Effector CD4-positive, alpha-beta T cell (primary cell): ENCODE results near the gene ANKLE1.
A peak's percentile ranks its signal among the peaks of the same experiment; 100 is the strongest.
"Not testable (repeated sequence)": the region's sequence is repeated elsewhere in the genome, so short reads cannot be mapped to it uniquely, and the experiment has no call there.

Experiments
- DNase-seq: peaks from one replicate; pipeline ENCODE4 v3.0.0-alpha.2; 2020

Gene ANKLE1

GRCh38 chr19:17285415-17286135, 3.9 kb downstream of the ANKLE1 start:
- no peak for DNase-seq

- DNase-seq = no peak
These were observed 4.6 kb downstream of the ANKLE1 start for GRCh38 chr19:17286263-17286662.

- no peak for DNase-seq
These were observed 5.1 kb downstream of the ANKLE1 start for GRCh38 chr19:17286752-17287151.

GRCh38 chr19:17289489-17289888, 7.8 kb downstream of the ANKLE1 start:
- no peak for DNase-seq

DNA sequence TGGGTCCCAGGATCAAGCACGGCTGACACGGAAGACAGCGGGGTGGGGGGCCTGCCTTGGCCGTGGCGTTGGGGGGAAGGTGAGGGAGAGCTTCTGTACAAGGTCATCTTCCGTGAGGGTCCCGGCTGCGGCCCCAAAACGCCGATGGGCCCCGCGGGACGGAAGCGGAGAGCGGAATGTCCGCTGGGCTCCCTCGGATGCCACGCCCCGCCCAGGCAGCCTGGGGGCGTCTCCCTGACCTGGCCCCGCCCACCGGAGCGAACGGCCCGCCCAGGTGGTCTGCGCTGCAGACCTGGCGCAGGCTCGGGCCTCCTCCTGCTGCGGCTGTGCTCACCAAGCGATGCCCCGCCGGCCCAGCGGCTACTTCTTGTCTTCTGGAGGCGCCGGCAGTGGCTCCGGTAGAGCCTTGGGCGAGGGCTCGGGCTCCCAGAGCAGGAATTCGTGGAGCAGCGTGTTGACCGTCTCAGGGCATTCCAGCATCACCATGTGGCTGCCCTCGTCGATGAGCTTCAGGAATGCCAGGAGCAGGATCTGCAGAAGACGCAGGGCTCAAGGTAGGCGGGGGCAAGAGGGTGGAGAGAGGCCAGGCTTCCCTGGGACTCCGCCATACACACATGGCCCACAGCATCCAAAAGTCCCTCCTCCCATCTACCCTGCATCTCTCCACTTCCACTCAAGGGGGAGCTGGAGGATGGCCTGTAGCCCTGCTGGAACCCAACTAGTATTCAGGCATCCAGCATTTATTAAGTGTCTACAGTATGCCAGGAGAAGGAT, 10.8 kb downstream of the ANKLE1 start:
- peak; percentile 72 for DNase-seq

- DNase-seq = no peak
These were observed 11.9 kb downstream of the ANKLE1 start for GRCh38 chr19:17293605-17294004.

GRCh38 chr19:17294051-17294891, 12.6 kb downstream of the ANKLE1 start:
- DNase-seq = no peak

GRCh38 chr19:17295551-17295950, 13.8 kb downstream of the ANKLE1 start:
- not testable (repeated sequence) for DNase-seq

DNA sequence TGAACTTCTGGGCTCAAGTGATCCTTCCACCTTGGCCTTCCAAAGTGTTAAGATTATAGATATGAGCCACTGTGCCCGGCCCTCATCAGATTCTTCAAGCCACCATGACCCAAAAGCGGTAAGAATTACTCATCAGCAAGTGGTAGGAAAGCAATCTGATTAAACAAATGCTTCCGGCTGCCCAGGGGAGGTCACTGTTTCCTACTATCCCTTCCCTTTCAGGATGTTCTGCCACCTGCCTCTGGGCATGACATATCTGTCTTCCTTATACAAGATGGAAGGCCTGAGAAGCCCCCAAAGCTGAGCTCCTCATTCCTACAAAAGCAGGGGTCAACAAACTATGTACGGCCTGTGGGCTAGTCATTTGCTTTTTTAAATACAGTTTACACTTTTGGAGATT, 14.6 kb downstream of the ANKLE1 start:
- DNase-seq = no peak

- DNase-seq = no peak
These were observed 15.3 kb downstream of the ANKLE1 start for GRCh38 chr19:17296976-17297375.

DNA sequence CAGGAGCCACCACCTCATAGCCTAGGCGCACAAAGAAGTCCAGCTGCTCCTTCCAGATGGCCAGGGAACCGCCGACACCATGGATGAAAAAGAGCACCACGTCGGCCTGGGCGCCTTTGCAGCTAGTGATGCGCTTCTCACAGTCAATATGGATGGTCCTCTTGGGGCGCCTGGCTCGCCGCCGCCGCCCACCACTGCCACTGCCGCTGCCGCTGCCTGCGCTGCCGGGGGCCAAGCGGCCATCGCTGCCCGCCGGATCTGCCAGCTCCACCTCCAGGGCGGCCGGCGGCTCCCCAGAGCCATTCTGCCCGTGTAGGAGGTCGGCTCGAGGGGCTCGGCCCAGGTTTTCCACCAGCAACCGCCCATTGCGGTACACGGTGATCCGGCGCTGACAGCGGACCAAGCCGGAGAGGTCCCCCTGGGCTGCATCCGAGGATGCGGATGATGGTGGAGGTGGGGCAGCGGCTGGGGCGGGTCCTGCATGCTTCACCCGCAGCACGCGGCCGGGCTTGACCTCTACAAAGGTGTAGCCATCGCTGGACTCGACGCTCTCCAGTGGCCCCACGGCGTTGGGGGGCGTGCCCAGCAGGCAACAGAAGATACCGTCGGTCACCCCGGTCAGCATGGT, 19.4 kb downstream of the ANKLE1 start:
- DNase-seq = no peak

GRCh38 chr19:17302391-17303166, 20.9 kb downstream of the ANKLE1 start:
- DNase-seq = no peak

- DNase-seq = peak; percentile 86
These were observed 21.7 kb downstream of the ANKLE1 start, which contains the start of gene ABHD8 for GRCh38 chr19:17303167-17303939. Gene ABHD8 (minus strand): TSS chr19:17303425. CDS start chr19:17301616, 1,809 bp downstream.

GRCh38 chr19:17303940-17304267, 22.2 kb downstream of the ANKLE1 start:
- no peak for DNase-seq

GRCh38 chr19:17304386-17305215, 22.9 kb downstream of the ANKLE1 start:
- DNase-seq = no peak

- DNase-seq = no peak
These were observed 23.5 kb downstream of the ANKLE1 start for GRCh38 chr19:17305216-17305516.

- DNase-seq = peak; percentile 91
These were observed 24.0 kb downstream of the ANKLE1 start, which contains the start of gene MRPL34 for GRCh38 chr19:17305517-17306284. Gene MRPL34 (plus strand): TSS chr19:17305872. CDS start chr19:17305893, 21 bp downstream.

- no peak for DNase-seq
These were observed 24.6 kb downstream of the ANKLE1 start for GRCh38 chr19:17306285-17306714.

GRCh38 chr19:17307876-17308377, 26.2 kb downstream of the ANKLE1 start:
- DNase-seq = no peak
